SK-N-MC (cell line): ENCODE measurements around the gene POLR2J3.
"Not testable (repeated sequence)": the region's sequence is repeated elsewhere in the genome, so short reads cannot be mapped to it uniquely, and the experiment has no call there.

Experiments used
- DNase-seq: peaks from one replicate; pipeline ENCODE4 v3.0.0-alpha.2; 2011; ENCODE audit warnings: low read depth, low spot score
- H3K27ac ChIP-seq: fragments of 200-600 bp; sonication (generic); 2 replicates; pipeline ENCODE4 v1.5.1; 2016; ENCODE audit warnings: mixed run types
- H3K36me3 ChIP-seq: fragments of 200-600 bp; sonication (generic); 2 replicates; pipeline ENCODE4 v1.6.1; 2017; ENCODE audit warnings: antibody characterized with exemption, low read length, mixed read lengths; ENCODE audit not compliant: insufficient read depth
- H3K4me3 ChIP-seq: fragments of 200-600 bp; sonication (generic); 2 replicates; pipeline ENCODE4 v1.5.1; 2016
- H3K9ac ChIP-seq: fragments of 200-600 bp; sonication (generic); 2 replicates; pipeline ENCODE4 v1.8.0; 2017; ENCODE audit warnings: mixed run types, mixed read lengths; ENCODE audit not compliant: insufficient read length
- H3K9me3 ChIP-seq: fragments of 200-600 bp; sonication (generic); 2 replicates; pipeline ENCODE4 v1.6.1; 2017; ENCODE audit warnings: low read depth, mild to moderate bottlenecking, antibody characterized with exemption, low read length, moderate library complexity, mixed read lengths

Gene POLR2J3

DNA sequence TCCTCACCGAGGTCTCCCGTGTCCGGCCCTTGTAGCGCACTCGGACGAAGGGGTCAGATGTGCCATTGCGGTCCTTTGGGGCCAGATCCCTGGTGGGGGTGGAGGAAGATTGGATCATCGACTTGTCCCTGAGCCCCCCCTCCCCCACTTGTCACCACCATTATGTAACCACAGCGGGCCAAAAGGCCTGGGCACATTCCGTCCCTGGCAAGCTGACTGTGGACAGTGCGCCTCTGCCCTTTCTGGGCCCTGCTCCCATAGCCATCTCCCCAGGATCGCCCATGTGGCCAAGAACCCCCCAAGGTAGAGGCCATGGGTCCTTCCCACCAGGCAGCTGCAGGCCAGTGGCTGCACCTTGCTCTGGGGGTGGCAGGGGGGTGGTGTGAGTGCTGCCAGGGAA lies 29.9 kb upstream of the POLR2J3 start:
- not testable (repeated sequence) for H3K27ac ChIP-seq, H3K9me3 ChIP-seq, H3K9ac ChIP-seq, H3K4me3 ChIP-seq, DNase-seq, H3K36me3 ChIP-seq

DNA sequence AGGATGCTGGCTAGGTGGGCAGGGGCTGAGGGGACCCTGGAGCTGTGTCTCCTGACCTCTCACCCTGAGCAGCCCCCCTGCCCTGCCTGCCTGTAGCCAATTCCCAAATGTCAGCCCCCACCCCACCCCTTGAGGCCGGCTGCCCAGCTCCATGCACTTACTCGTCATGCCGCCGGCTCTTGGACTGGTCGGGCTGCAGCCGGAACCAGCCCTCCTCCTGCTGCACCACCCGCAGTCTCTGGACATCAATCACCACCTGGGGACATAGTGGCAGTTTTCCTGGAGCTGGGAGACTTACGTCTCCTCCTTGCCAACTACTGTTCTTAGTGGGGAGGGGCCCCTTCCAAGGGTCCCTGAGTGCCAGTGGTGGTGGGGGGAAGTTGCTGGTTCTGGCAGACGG lies 27.3 kb upstream of the POLR2J3 start:
- H3K9ac ChIP-seq, H3K4me3 ChIP-seq, DNase-seq, H3K27ac ChIP-seq, H3K36me3 ChIP-seq, H3K9me3 ChIP-seq: not testable (repeated sequence)

DNA sequence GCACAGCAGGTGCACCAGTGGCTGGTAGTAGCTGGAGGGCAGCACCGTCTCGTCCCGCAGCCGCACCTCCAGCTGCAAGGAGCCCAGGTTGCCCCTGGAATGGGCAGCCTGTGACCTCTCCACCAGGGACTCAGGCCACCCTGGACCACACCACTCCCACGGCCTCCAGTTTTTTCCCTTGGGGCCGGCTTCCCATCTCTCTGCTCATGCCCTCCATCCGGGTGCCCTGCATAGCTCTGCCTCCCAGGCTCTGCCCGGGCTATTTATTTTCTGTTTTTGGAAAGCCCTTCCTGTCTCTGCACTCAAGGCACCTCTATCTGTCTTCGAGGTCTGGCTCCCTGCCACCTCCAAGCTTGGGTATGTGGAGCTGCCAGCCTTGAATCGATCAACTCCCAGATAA lies 23.7 kb upstream of the POLR2J3 start:
- DNase-seq, H3K27ac ChIP-seq, H3K36me3 ChIP-seq: not testable (repeated sequence)

DNA sequence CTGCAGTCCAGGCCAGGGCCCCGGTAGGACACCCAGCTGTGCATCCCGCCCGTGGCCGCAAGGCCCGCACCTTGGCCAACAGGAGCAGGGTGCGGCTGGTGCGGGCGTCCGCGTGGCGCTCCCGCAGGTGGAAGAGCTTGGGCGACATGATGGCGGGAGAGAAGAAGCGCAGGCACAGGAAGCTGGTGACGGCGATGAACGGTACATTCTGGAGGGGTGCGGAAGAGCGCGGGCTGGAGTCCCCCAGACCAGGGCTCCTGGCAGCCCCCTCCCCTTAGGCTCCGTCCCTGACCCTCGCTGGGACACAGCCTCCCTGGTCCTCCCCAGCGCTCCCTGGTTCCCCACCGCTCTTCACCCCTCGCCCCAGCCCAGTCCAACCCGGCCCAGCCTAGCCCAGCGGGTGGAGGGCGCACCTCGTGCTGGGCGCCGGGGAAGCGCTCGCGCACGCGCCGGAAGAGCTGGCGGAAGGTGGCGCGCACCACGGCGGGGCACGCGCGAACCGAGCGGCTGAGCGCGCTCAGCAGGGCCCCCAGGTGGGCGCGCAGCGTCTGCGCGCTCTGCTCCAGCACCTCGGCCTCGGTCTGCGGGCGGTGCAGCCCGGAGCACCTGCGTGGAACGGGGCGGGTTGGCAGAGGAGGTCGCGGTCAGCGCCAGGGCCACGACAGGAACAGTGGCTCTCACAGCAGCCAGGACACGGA lies 21.4 kb upstream of the POLR2J3 start:
- not testable (repeated sequence) for DNase-seq, H3K9ac ChIP-seq

More for the DNA sequence above, 23.7 kb upstream of the POLR2J3 start:
- not testable (repeated sequence) for H3K4me3 ChIP-seq, H3K9me3 ChIP-seq, H3K9ac ChIP-seq

DNA sequence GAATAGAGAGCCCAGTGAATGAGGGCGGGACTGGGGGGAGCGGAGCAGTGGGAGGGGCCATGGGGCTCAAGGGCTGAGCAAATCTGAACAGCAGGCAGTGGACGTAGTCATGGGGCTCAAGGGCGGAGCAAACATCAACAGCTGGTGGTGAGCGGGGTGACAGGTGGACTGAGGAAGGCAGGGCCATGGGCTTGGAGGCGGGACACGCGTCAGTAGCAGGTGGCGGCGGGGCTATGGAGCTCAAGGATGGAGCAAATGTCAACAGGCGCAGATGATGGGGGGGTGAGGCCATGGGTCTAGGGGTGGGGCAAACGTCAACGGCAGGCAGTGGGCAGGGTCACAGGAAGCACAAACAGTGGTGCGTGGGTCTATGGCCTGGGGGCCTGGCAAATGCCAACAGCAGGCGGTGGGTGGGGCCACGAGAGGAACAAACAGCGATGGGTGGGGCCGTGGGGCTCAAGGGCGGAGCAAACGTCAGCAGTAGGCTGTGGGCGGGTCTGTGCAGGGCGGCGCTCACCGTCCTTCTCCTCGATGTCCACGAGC lies 20.2 kb upstream of the POLR2J3 start:
- H3K9me3 ChIP-seq, DNase-seq, H3K4me3 ChIP-seq: not testable (repeated sequence)

More for the DNA sequence above, 21.4 kb upstream of the POLR2J3 start:
- H3K4me3 ChIP-seq, H3K27ac ChIP-seq, H3K9me3 ChIP-seq, H3K36me3 ChIP-seq: not testable (repeated sequence)

DNA sequence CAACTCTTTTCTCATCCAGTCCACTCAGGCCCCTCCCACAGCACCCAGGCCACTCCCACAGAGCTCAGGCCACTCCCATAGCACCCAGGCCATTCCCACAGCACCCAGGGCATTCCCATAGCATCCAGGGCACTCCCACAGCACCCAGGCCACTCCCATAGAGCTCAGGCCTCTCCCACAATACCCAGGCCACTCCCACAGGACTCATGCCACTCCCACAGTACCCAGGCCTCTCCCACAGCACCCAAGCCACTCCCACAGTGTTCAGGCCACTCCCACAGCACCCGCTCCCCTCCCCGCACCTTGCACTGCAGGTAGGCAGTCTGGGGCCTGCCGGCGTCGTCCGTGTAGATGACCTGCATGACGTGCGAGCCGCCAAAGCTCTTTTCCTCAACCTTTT lies 17.5 kb upstream of the POLR2J3 start:
- not testable (repeated sequence) for H3K9ac ChIP-seq, H3K9me3 ChIP-seq, DNase-seq, H3K4me3 ChIP-seq, H3K36me3 ChIP-seq, H3K27ac ChIP-seq

More for the DNA sequence above, 20.2 kb upstream of the POLR2J3 start:
- not testable (repeated sequence) for H3K27ac ChIP-seq, H3K36me3 ChIP-seq, H3K9ac ChIP-seq

DNA sequence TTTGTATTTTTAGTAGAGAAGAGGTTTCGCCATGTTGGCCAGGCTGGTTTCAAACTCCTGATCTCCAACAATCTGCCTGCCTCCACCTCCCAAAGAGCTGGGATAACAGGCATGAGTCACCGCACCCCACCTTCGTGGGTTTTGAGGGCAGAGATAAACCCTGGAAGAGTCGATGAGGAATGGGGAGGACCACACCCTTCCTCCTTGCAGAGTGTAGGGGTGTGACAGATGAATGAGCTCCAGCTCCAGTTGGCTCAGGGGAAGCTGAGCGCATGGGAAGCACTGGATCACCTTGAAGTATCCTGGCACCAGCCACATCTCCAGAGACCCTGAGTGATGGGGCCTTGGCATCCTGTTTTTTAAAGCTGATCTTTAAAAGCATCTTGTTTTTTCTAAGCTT lies 11.1 kb upstream of the POLR2J3 start:
- not testable (repeated sequence) for H3K27ac ChIP-seq, H3K9me3 ChIP-seq, H3K36me3 ChIP-seq

DNA sequence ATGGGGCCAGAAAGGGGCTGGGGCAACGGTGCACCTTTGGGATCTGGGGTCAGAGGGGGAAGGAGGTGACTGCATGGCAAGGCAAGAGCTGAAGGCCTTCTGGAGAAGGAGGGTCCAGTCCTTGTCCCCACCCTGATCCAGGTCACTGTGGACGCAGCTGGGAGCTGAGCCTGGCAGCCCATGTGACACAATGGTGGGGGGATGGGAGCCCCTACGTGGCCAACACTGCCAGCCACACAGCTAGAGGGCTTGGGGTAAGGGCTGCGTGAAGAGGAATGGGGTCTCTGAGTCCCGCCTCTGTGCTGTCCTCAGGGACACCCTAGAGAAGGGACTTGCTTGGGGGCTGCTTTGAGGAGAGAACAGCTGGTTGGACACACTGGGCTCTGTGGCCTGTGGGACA lies 9.3 kb upstream of the POLR2J3 start:
- not testable (repeated sequence) for H3K9me3 ChIP-seq, DNase-seq, H3K9ac ChIP-seq, H3K27ac ChIP-seq, H3K36me3 ChIP-seq, H3K4me3 ChIP-seq

More for the DNA sequence above, 11.1 kb upstream of the POLR2J3 start:
- DNase-seq, H3K9ac ChIP-seq, H3K4me3 ChIP-seq: not testable (repeated sequence)

DNA sequence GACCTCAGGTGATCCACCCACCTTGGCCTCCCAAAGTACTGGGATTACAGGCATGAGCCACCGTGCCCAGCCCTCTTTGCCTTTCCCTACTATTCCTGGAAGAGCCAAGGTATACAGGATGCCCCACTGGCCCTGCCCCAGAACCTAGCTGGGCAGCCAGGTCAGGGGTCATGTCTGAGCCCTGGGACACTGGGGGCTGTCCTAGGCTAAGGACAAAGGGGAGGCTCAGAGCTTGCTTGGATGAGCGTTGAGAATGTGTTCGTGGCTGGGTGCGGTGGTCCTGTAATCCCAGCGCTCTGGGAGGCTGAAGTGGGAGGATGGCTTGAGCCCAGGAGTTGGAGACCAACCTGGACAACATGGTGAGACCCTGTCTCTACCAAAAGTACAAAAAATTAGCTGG lies 6.1 kb upstream of the POLR2J3 start:
- not testable (repeated sequence) for DNase-seq, H3K27ac ChIP-seq, H3K4me3 ChIP-seq, H3K9ac ChIP-seq, H3K9me3 ChIP-seq, H3K36me3 ChIP-seq

DNA sequence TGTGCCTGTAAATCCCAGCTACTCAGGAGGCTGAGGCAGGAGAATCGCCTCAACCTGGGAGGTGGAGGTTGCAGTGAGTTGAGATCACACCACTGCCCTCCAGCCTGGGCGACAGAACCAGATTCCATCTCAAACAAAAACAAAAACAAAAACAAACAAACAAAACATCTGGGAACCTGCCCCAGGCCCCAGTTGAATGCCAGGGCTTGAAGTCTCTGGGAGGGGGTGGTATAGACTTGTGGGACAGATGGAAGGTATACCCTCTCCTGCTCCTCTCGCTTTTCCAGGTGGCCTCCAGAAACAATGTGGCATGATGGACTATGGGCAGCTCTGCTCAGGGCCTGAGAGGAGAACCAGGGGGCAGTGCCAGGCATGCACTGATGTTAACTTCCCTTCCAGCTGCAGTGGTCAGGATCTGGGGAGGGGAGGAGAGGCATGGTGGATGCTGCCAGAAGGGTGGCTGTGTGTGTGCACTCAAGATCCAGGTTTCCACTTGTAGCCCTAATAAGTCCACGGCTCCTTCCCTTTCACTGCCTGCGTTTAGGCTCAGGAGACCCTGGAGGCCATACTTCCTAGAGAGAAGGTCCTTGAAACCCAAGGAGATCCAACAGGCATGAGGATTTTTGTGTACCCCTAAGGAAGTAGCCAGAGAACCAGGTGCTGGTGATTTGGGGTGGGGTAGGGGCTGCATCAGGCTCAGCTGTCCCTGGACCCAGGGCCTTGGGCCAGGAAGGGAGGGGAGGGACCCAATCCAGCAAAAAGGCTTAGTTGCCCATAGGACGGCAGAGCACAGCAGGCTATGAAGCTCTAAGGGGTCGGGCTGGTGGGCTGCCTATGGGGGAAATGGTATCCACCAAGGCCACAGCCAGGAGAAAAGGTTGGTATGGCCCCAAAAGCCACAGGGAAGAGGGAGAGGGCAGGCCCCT lies 5.2 kb upstream of the POLR2J3 start:
- not testable (repeated sequence) for H3K4me3 ChIP-seq, H3K36me3 ChIP-seq, H3K27ac ChIP-seq, H3K9ac ChIP-seq, DNase-seq, H3K9me3 ChIP-seq

DNA sequence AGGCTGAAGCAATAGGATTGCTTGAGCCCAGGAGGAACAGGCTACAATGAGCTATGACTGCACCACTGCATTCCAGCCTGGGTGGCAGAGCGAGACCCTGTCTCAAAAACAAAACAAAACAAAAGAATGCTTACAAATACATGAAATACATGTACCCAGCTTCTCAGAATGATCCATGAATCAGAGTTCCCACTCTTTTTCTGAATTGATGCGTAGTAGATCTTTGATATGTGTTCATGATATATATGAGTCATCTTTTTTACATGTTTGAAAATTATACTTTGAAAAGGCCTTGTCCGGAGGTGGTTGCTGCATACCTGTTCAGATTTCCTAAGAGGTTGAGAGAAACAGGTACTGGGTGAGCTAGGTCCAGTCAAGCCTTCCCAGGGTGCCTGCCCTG lies 4.0 kb upstream of the POLR2J3 start:
- not testable (repeated sequence) for H3K9me3 ChIP-seq, H3K27ac ChIP-seq, H3K9ac ChIP-seq, H3K36me3 ChIP-seq, H3K4me3 ChIP-seq, DNase-seq

DNA sequence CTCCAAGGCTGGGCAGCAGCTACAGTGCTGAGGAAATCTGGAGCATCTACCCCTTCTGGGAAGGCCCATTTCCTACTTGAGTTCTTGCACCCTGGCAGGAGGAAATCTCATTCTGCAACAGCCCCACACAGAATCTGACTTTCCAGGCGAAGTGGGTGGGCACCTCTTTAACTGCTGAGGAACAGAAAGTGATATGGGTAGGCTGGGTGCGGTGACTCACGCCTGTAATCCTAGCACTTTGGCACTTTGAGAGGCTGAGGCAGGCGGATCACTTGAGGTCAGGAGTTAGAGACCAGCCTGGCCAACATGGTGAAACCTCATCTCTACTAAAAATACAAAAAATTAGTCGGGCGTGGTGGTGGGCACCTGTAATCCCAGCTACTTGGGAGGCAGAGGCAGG lies 2.2 kb upstream of the POLR2J3 start:
- not testable (repeated sequence) for DNase-seq, H3K9me3 ChIP-seq, H3K9ac ChIP-seq, H3K27ac ChIP-seq, H3K36me3 ChIP-seq, H3K4me3 ChIP-seq

DNA sequence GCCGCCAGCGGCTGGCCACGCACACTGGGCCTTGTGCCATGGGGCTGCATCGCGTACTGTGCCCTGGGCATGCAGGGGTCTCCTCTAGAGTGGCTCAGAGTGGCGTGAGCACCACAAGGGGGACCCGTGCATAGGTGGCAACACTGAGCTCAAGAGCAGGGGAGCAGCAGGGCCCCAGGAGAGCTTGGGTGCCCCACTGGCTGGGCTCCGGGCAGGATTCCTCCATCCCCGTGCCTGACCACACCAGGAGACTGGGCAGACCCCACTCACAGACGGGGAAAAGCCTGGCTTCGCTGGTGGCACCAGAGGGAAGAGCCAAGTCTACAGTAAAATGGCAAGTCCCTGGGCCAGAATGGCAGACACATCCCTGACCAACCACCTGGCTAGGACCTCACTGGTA lies 3.8 kb downstream of the POLR2J3 start:
- not testable (repeated sequence) for H3K4me3 ChIP-seq, DNase-seq, H3K9ac ChIP-seq, H3K9me3 ChIP-seq, H3K27ac ChIP-seq, H3K36me3 ChIP-seq

DNA sequence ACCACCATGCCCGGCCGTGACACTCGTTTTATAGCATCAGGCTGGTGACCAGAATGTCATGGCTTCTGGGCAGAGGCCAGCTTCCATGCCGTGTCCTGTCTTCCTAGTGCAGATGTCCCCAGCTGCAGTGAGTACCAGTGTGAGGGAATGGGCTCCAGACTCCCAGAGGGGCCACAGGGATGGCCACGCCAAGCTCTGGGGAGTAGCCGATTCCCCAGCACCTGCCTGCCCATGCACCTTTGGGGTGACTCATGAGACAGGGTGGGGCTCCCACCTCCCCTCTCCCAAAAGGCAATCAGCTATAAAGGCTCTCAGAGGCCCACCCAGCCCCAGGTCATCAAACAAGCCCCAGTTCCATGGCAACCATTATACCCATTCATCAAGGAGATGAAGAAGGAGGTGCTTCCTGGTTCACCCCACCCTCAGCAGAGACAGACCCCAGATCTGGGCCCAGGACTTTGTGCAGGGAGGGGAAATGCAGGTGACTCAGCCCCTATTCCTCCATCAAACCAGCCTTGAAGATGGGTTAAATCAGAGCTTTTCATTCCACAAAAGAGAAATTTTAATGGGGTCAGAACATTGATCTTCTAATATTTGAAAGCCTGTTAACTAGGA lies 21.5 kb downstream of the POLR2J3 start, which contains the start of gene SPDYE2:
TSS of gene SPDYE2 (plus strand) at position 419 of the 615 bp plus-strand sequence. CDS start 2,030 bp downstream, outside the sequence.
- not testable (repeated sequence) for DNase-seq, H3K36me3 ChIP-seq, H3K9ac ChIP-seq, H3K9me3 ChIP-seq, H3K4me3 ChIP-seq, H3K27ac ChIP-seq
